ENCODE results near the gene MAPK9. TPM values are rescaled to one million over a fixed set of nuclear protein-coding genes. Genes with fewer than 3 reads are reported as not detected.

The MAPK9 gene
- total and polyA plus RNA-seq, 9 of the 15 experiments (the other 6 are each of a cell fraction or from before 2014, with no cell fraction given) = 4.8 to 58.0 (median 29.9) TPM

DNA sequence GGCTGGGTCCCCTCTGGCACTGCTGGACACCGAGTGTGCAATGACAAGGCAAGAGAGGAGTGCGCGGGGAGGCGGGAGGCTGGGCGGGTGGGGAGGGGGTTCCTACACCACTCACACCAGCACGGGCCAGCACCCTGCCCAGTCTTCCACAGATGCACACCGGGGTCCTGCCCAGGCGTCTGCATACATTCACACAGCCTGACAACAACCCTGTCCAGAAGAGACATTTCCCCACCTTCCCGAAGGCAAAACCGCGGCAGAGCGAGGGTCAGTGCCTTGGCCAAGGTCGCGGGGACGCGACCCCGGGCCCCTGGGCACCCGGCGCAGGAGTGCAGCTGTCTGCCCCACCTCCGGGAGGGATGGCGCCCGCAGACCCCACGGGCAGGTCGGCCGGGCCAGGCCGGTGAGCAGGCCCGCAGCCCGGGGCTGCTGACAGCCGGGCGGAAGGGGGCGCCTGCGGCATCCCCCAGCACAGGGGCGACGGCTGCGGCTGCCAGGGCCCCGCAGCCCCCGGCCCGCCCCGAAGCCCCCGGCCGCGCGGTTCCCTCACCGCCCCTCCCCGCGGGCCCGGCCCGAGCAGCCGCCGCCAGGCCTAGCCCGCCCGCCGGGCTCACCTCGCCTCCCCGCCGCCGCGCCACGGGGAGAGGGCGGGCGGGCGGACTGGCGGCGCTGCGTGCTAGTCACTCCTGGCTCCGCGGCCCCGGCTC is 496 bp downstream of the MAPK9 start (continued):
- TF ChIP-seq, protein P1, sequence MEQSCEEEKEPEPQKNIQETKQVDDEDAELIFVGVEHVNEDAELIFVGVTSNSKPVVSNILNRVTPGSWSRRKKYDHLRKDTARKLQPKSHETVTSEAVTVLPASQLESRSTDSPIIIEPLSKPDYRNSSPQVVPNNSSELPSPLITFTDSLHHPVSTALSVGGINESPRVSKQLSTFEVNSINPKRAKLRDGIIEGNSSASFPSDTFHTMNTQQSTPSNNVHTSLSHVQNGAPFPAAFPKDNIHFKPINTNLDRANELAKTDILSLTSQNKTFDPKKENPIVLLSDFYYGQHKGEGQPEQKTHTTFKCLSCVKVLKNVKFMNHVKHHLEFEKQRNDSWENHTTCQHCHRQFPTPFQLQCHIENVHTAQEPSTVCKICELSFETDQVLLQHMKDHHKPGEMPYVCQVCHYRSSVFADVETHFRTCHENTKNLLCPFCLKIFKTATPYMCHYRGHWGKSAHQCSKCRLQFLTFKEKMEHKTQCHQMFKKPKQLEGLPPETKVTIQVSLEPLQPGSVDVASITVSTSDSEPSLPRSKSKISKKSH (CRISPR knock-in tag; IDR thresholded peaks at IDR 0.05) = no peak
- TF ChIP-seq MITF (IDR thresholded peaks at IDR 0.05) (no peak), FOXJ2 (tag; IDR thresholded peaks at IDR 0.05) (no peak), RBM22 (IDR thresholded peaks at IDR 0.05; ENCODE audit: low read depth, low read length, poor library complexity, severe bottlenecking) (no peak), NFYB (IDR thresholded peaks at IDR 0.05; ENCODE audit: extremely low read depth, insufficient read length) (no peak), SP1 (CRISPR knock-in tag; IDR thresholded peaks at IDR 0.05) (no peak), NFE2 (IDR thresholded peaks at IDR 0.05; ENCODE audit: low read depth) (0 out of 2 replicates have a peak, but pooled peaks have one; percentile 19), ZKSCAN8 (CRISPR knock-in tag; IDR thresholded peaks at IDR 0.05) (no peak), ZNF436 (CRISPR knock-in tag; IDR thresholded peaks at IDR 0.05) (no peak), USF1 (CRISPR knock-in tag; IDR thresholded peaks at IDR 0.05) (no peak), SMARCE1 (IDR thresholded peaks at IDR 0.05) (no peak), E2F3 (CRISPR knock-in tag; IDR thresholded peaks at IDR 0.05) (no peak), IRF2 (CRISPR knock-in tag; IDR thresholded peaks at IDR 0.05) (no peak), NONO (IDR thresholded peaks at IDR 0.05; ENCODE audit: low read depth in 2 of 2, low read length in 1 of 2) (0 out of 4 replicates have a peak, but pooled peaks of 1 of the 2 experiments have one; percentile 13), SIN3A (IDR thresholded peaks at IDR 0.05; ENCODE audit: borderline replicate concordance in 2 of 2, control insufficient read depth in 1 of 2, low read depth in 2 of 2, low read length in 2 of 2) (peak in 1 of 2 experiments; percentile 37; a peak in 1 of 4 replicates), ZNF584 (CRISPR knock-in tag; IDR thresholded peaks at IDR 0.05; ENCODE audit: low read depth) (no peak), TBL1XR1 (IDR thresholded peaks at IDR 0.05; ENCODE audit: low read length in 2 of 2) (no peak)

All from K562 (cell line).